Neural cell (in vitro differentiated cells): ENCODE measurements around the gene SELENOW. TPM values are rescaled to one million over a fixed set of nuclear protein-coding genes. Genes with fewer than 3 reads are reported as not detected.

Experiments
- H2AFZ ChIP-seq: fragments of 200-600, 300-800 bp; sonication (generic), shearing (Covaris generic); 2 replicates; pipeline ENCODE4 v1.6.0; 2014; ENCODE audit warnings: low read depth, mild to moderate bottlenecking, antibody characterized with exemption, low read length, moderate library complexity
- H3F3A ChIP-seq: fragments of 200-600 bp; shearing (Covaris generic); 2 replicates; pipeline ENCODE4 v1.6.1; 2016; ENCODE audit warnings: mild to moderate bottlenecking, moderate library complexity, mixed read lengths, antibody characterized with exemption, low read length; ENCODE audit not compliant: insufficient read depth, poor library complexity, severe bottlenecking
- H3K27ac ChIP-seq: fragments of 200-600, 300-800 bp; sonication (generic), shearing (Covaris generic); 2 replicates; pipeline ENCODE4 v1.5.1; 2014; ENCODE audit warnings: mild to moderate bottlenecking, low read length, moderate library complexity
- H3K27me3 ChIP-seq: fragments of 300-800, 200-600 bp; sonication (generic), shearing (Covaris generic); 2 replicates; pipeline ENCODE4 v1.6.0; 2014; ENCODE audit warnings: mild to moderate bottlenecking, low read depth, low read length, moderate library complexity; ENCODE audit not compliant: insufficient read depth
- H3K36me3 ChIP-seq: fragments of 300-800, 200-600 bp; sonication (generic), shearing (Covaris generic); 2 replicates; pipeline ENCODE4 v1.5.1; 2014; ENCODE audit warnings: mild to moderate bottlenecking, antibody characterized with exemption, low read length, moderate library complexity; ENCODE audit not compliant: insufficient read depth
- H3K4me2 ChIP-seq: fragments of 300-800, 200-600 bp; sonication (generic), shearing (Covaris generic); 2 replicates; pipeline ENCODE4 v1.6.0; 2014; ENCODE audit warnings: mild to moderate bottlenecking, low read length
- H3K4me3 ChIP-seq: fragments of 300-800, 200-600 bp; sonication (generic), shearing (Covaris generic); 2 replicates; pipeline ENCODE4 v1.5.1; 2014; ENCODE audit warnings: mild to moderate bottlenecking, low read length, moderate library complexity
- H3K79me2 ChIP-seq: fragments of 200-600 bp; shearing (Covaris generic); replicated peaks from 2 replicates; pipeline ENCODE4 v1.6.0; 2014; ENCODE audit warnings: mild to moderate bottlenecking, low read length, moderate library complexity; ENCODE audit not compliant: insufficient read depth
- H3K9ac ChIP-seq: fragments of 300-800, 200-600 bp; sonication (generic), shearing (Covaris generic); 2 replicates; pipeline ENCODE4 v1.6.1; 2016; ENCODE audit warnings: mild to moderate bottlenecking, low read length, mixed read lengths
- H3K9me2 ChIP-seq: fragments of 200-600 bp; shearing (Covaris generic); 2 replicates; pipeline ENCODE4 v1.6.1; 2016; ENCODE audit warnings: mild to moderate bottlenecking, low read length, mixed read lengths; ENCODE audit not compliant: insufficient read depth
- H3K9me3 ChIP-seq: fragments of 200-600, 300-800 bp; sonication (generic), shearing (Covaris generic); 2 replicates; pipeline ENCODE4 v1.6.1; 2016; ENCODE audit warnings: mild to moderate bottlenecking, mixed run types, low read length, moderate library complexity, mixed read lengths
- H4K20me1 ChIP-seq: fragments of 200-600 bp; shearing (Covaris generic); 2 replicates; pipeline ENCODE4 v1.6.1; 2016; ENCODE audit warnings: mild to moderate bottlenecking, mixed run types; ENCODE audit not compliant: insufficient read depth
- EP300 ChIP-seq: fragments of 450-650 bp; conservative IDR thresholded peaks from 2 replicates; pipeline ENCODE4 v1.6.1; 2014; ENCODE audit warnings: antibody characterized with exemption, mild to moderate bottlenecking, moderate library complexity; ENCODE audit not compliant: poor library complexity, severe bottlenecking
- EZH2 ChIP-seq: fragments of 200-600, 300-800 bp; shearing (Covaris generic), sonication (generic); IDR thresholded peaks from 2 replicates; pipeline ENCODE4 v1.6.1; 2014; ENCODE audit warnings: antibody characterized with exemption, low read length, borderline replicate concordance, mild to moderate bottlenecking; ENCODE audit not compliant: insufficient read depth, poor library complexity, severe bottlenecking
- MXI1 ChIP-seq: fragments of 450-650 bp; conservative IDR thresholded peaks from 2 replicates; pipeline ENCODE4 v1.6.1; 2014; ENCODE audit warnings: antibody characterized with exemption, mild to moderate bottlenecking; ENCODE audit not compliant: poor library complexity, severe bottlenecking
- POLR2AphosphoS5 ChIP-seq: IDR thresholded peaks from 2 replicates; pipeline ENCODE4 v1.6.1; 2012
- RAD21 ChIP-seq: fragments of 450-650 bp; conservative IDR thresholded peaks from 2 replicates; pipeline ENCODE4 v1.6.1; 2014; ENCODE audit warnings: antibody characterized with exemption, mild to moderate bottlenecking, moderate library complexity
- REST ChIP-seq: IDR thresholded peaks from 2 replicates; pipeline ENCODE4 v1.6.1; 2012; ENCODE audit warnings: borderline replicate concordance
- SMC3 ChIP-seq: fragments of 450-650 bp; conservative IDR thresholded peaks from 2 replicates; pipeline ENCODE4 v1.6.1; 2014; ENCODE audit warnings: antibody characterized with exemption, mild to moderate bottlenecking, moderate library complexity; ENCODE audit not compliant: poor library complexity
- TAF1 ChIP-seq: IDR thresholded peaks from 2 replicates; pipeline ENCODE4 v1.6.1; 2012; ENCODE audit warnings: low read depth
- polyA plus RNA-seq: library from polyadenylated mRNA; depleted of rRNA; stranded (reverse); fragments of >200 nt; gene quantifications from 2 replicates; pipeline ENCODE4 v1.2.3, GENCODE V29; 2014
- TF ChIP-seq, protein P1 (sequence below): fragments of 450-650 bp; IDR thresholded peaks from 2 replicates; pipeline ENCODE4 v1.5.1; 2014; ENCODE audit warnings: antibody characterized with exemption, mild to moderate bottlenecking, moderate library complexity; ENCODE audit not compliant: poor library complexity, severe bottlenecking

SELENOW gene
- polyA plus RNA-seq, 1 donor from 2014 or later, result 811 TPM

- H3K27ac ChIP-seq, result no peak overlapping the region
- no peak for TF ChIP-seq EZH2
- TF ChIP-seq EP300, result no peak
- no peak for TF ChIP-seq TAF1
- no peak for TF ChIP-seq POLR2AphosphoS5
- TF ChIP-seq SMC3, result no peak
- H3K36me3 ChIP-seq, result no peaks in the 10 kb centered on the region
- no peaks in the 10 kb centered on the region for H3K27me3 ChIP-seq
- no peak overlapping the region for H3K4me3 ChIP-seq
- H2AFZ ChIP-seq, result no peak overlapping the region
- H3K79me2 ChIP-seq, result no peaks in the 10 kb centered on the region
- no peaks in the 10 kb centered on the region for H3K9me3 ChIP-seq
- no peak overlapping the region for H3K9ac ChIP-seq
- no peaks in the 10 kb centered on the region for H3K9me2 ChIP-seq
- H4K20me1 ChIP-seq, result no peaks in the 10 kb centered on the region
- no peaks in the 10 kb centered on the region for H3F3A ChIP-seq
- H3K4me2 ChIP-seq, result no peak overlapping the region
Observed at GRCh38 chr19:47757617-47758442, 20.7 kb upstream of the SELENOW start.

DNA sequence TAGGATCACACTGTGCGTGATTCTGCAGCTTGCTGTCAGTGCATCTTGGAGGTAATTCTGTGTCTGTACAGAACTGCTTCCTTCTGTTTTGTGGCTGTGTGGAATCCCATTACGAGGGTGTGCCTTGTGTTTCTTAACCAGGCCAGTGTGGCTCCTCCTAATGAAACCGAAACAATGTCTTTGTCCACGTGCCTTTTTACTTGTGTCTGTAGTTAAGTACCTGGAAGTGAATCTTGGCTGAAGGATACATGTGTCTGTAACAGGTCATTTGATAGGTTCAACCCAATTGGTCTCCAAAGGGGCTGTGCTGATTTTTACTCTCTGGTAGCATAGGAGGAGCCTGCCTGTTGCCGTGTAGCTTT lies 20.1 kb upstream of the SELENOW start:
- Histone ChIP-seq H3K79me2 (no peaks in the 10 kb centered on the region), H3K4me2 (no peak overlapping the region), H3F3A (no peaks in the 10 kb centered on the region), H3K27me3 (no peaks in the 10 kb centered on the region), H2AFZ (no peak overlapping the region), H3K36me3 (no peaks in the 10 kb centered on the region), H4K20me1 (no peaks in the 10 kb centered on the region), H3K9ac (no peak overlapping the region), H3K9me3 (no peaks in the 10 kb centered on the region), H3K27ac (no peak overlapping the region), H3K9me2 (no peaks in the 10 kb centered on the region), H3K4me3 (no peak overlapping the region)
- TF ChIP-seq RAD21 (no peak), EP300 (no peak), EZH2 (no peak), MXI1 (no peak), REST (no peak), POLR2AphosphoS5 (no peak)
- TF ChIP-seq, protein P1, sequence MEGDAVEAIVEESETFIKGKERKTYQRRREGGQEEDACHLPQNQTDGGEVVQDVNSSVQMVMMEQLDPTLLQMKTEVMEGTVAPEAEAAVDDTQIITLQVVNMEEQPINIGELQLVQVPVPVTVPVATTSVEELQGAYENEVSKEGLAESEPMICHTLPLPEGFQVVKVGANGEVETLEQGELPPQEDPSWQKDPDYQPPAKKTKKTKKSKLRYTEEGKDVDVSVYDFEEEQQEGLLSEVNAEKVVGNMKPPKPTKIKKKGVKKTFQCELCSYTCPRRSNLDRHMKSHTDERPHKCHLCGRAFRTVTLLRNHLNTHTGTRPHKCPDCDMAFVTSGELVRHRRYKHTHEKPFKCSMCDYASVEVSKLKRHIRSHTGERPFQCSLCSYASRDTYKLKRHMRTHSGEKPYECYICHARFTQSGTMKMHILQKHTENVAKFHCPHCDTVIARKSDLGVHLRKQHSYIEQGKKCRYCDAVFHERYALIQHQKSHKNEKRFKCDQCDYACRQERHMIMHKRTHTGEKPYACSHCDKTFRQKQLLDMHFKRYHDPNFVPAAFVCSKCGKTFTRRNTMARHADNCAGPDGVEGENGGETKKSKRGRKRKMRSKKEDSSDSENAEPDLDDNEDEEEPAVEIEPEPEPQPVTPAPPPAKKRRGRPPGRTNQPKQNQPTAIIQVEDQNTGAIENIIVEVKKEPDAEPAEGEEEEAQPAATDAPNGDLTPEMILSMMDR, result no peak
